ENCODE data around the gene WWC1. TPM values are rescaled to one million over a fixed set of nuclear protein-coding genes. Genes with fewer than 3 reads are reported as not detected.

The WWC1 gene
- total and polyA plus RNA-seq, 9 of the 15 experiments (the other 6 are each of a cell fraction or from before 2014, with no cell fraction given): under 0.01 to 0.54 (median 0.42) TPM; not detected in 6

GRCh38 chr5:168486136-168486879 is 194.9 kb downstream of the WWC1 start, which contains the start of gene RARS1 (continued):
- no peak for TF ChIP-seq NCOA4 (IDR thresholded peaks at IDR 0.05; ENCODE audit: partially characterized antibody)
- TF ChIP-seq XRCC3 (IDR thresholded peaks at IDR 0.05): no peak
- TF ChIP-seq NR3C1 (CRISPR knock-in tag; IDR thresholded peaks at IDR 0.05): no peak
- TF ChIP-seq LCOR (CRISPR knock-in tag; IDR thresholded peaks at IDR 0.05): peak; percentile 88; the same call in 1 of the 2 replicates
- no peak for TF ChIP-seq RBM14 (IDR thresholded peaks at IDR 0.05; ENCODE audit: borderline replicate concordance, insufficient read depth, low read depth, low read length)
- TF ChIP-seq ZNF280B (CRISPR knock-in tag; IDR thresholded peaks at IDR 0.05): no peak
- no peak for TF ChIP-seq BRD4 (IDR thresholded peaks at IDR 0.05)
- no peak for TF ChIP-seq TSHZ1 (CRISPR knock-in tag; IDR thresholded peaks at IDR 0.05)
- TF ChIP-seq PYGO2 (tag; IDR thresholded peaks at IDR 0.05): no peak
- TF ChIP-seq EZH2 (IDR thresholded peaks at IDR 0.05; ENCODE audit: borderline replicate concordance, low read depth, low read length): no peak
- TF ChIP-seq KHSRP (IDR thresholded peaks at IDR 0.05): no peak
- no peak for TF ChIP-seq FOXA3 (CRISPR knock-in tag; conservative IDR thresholded peaks at IDR 0.05 in 1 of 2, IDR thresholded peaks at IDR 0.05 in 1 of 2)
- peak; percentile 27 to 63; a peak in 3 of 4 replicates for TF ChIP-seq MNT (conservative IDR thresholded peaks at IDR 0.05)
- TF ChIP-seq MLX (CRISPR knock-in tag; conservative IDR thresholded peaks at IDR 0.05): no peak
- peak in 2 of 3 experiments; percentile 16 to 33 for TF ChIP-seq YY1 (IDR thresholded peaks at IDR 0.05; ENCODE audit: borderline replicate concordance in 1 of 3, control insufficient read depth in 1 of 3, extremely low read depth in 1 of 3, insufficient read depth in 3 of 3, insufficient read length in 1 of 3, insufficient replicate concordance in 2 of 3, low read depth in 1 of 3, low read length in 2 of 3)
- TF ChIP-seq E2F1 (CRISPR knock-in tag; IDR thresholded peaks at IDR 0.05): no peak

Data from K562 (cell line).